ENCODE measurements around the gene GDI1.

GDI1 gene

DNA sequence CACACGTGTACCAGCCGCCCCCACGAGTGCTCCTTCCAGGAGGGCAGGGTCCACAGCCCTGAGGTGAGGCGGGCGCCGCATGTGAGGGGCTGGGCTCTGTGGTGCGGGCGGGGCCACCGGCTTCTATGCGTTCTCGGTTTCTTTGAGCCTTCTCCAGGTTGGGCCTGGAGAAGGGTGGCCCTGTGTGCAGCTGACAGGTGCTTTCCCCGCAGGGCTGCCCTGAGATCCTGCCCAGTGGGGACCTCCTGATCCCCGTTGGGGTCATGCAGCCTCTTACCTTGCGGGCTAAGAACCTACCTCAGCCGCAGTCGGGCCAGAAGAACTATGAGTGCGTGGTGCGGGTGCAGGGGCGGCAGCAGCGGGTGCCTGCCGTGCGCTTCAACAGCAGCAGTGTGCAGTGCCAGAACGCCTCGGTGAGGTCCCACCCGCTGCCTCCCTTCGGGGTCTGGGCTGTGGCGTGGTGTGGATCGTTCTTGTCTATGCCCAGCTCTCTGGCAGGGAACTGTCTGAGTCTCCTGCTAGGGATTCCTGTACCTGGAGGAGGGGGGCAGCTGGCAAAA is 27.9 kb downstream of the GDI1 start:
- no peak for DNase-seq

DNA sequence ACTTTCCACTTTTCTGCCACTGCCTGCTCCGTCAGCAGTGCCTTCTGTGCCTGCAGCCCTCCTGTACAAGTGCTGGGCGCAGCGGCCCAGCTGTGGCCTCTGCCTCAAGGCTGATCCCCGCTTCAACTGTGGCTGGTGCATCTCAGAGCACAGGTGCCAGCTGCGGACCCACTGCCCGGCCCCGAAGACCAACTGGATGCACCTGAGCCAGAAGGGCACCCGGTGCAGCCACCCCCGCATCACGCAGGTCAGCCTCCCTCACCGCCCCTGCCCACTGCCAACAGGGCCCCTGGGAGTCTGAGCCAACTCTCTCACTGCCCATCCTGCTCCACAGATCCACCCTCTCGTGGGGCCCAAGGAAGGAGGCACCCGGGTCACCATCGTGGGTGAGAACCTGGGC is 28.6 kb downstream of the GDI1 start:
- DNase-seq = no peak

DNA sequence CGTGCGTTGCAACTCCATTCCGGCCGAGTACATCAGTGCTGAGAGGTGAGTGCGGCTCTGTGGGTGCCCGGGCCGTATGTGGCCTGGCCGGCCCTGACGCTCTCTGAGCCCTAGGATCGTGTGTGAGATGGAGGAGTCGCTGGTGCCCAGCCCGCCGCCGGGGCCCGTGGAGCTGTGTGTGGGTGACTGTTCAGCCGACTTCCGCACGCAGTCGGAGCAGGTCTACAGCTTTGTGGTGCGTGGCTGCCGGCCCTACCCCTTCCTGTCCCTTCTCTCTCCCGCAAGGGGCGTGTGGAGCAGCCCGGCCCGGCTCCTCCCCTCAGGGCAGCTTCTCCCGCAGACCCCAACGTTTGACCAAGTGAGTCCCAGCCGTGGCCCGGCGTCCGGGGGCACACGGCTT is 29.1 kb downstream of the GDI1 start:
- DNase-seq = no peak

DNA sequence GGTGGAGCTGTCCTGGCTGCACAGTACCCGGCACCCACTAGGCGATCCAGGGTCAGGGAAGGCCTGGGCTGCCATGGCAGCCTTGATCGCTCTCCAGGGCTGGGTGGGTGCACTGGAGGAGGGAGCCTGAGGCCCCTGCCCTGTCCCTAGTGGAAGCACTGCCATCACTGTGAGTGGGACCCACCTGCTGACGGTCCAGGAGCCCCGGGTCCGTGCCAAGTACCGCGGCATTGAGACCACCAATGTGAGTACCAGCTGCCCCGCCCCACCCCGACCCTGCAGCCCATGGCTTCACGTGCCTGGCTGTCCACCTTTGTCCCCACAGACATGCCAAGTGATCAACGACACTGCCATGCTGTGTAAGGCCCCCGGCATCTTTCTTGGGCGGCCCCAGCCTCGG is 30.0 kb downstream of the GDI1 start:
- DNase-seq = no peak

DNA sequence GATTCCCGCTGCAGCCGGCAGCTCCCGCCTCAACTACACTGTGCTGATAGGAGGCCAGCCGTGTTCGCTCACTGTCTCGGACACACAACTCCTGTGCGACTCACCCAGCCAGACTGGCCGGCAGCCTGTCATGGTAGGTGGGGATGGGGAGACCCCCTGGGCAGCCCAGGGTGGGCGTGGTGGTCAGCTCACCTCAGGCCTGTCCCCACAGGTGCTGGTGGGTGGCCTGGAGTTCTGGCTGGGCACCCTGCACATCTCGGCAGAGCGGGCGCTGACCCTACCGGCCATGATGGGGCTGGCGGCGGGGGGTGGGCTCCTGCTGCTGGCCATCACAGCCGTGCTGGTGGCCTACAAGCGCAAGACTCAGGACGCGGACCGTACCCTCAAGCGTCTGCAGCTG is 30.6 kb downstream of the GDI1 start:
- no peak for DNase-seq

DNA sequence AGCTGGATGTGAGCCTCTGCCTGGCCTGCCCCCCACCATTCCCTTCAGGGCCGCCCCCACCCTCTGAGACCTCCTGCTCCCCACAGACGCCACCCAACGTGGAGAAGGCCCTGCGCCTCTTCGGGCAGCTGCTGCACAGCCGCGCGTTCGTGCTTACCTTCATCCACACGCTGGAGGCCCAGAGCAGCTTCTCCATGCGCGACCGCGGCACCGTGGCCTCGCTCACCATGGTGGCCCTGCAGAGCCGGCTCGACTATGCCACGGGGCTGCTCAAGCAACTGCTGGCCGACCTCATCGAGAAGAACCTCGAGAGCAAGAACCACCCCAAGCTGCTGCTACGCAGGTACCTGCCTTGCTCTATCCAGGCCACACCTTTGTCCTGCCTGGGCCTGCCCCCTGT is 31.3 kb downstream of the GDI1 start:
- no peak for DNase-seq

DNA sequence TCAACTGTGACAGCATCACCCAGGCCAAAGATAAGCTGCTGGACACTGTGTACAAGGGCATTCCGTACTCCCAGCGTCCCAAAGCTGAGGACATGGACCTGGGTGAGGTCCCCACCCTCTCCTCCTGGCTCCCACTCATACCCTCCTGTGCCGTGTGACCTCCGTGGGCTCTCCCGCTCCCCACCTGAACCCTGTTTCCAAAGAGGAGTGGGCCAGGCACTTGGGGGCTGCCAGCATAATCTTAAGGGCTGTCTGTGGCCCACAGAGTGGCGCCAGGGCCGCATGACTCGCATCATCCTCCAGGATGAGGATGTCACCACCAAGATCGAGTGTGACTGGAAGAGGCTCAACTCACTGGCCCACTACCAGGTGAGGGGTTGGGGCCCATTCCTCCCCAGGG is 32.2 kb downstream of the GDI1 start:
- no peak for DNase-seq

DNA sequence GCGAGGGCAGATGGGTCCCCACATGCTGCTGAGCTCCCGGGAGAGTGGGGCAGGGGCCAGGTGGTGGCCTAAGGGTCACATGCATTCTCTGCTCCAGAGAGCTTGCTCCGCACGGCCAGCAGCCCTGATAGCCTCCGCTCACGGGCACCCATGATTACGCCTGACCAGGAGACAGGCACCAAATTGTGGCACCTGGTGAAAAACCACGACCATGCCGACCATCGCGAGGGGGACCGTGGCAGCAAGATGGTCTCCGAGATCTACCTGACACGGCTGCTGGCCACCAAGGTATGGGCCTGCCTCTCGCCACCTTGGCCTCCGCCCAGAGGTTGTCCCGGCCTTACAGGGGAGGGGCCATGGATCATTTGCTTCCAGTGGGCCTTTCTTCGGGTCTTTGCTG is 32.9 kb downstream of the GDI1 start:
- DNase-seq = no peak

DNA sequence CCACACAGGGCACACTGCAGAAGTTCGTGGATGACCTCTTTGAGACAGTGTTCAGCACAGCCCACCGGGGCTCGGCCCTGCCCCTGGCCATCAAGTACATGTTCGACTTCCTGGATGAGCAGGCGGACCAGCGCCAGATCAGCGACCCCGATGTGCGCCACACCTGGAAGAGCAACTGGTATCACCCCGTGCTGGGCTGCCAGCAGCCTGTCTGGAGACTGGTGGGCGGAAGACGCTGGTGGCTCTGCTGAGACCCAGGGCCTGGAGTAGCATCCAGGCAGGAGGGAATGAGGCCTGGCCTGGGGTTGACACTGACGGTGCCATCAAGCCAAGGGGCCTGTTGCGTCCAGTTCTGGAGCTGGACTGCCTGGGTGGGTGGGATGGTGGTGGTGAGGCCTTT is 33.5 kb downstream of the GDI1 start:
- no peak for DNase-seq

DNA sequence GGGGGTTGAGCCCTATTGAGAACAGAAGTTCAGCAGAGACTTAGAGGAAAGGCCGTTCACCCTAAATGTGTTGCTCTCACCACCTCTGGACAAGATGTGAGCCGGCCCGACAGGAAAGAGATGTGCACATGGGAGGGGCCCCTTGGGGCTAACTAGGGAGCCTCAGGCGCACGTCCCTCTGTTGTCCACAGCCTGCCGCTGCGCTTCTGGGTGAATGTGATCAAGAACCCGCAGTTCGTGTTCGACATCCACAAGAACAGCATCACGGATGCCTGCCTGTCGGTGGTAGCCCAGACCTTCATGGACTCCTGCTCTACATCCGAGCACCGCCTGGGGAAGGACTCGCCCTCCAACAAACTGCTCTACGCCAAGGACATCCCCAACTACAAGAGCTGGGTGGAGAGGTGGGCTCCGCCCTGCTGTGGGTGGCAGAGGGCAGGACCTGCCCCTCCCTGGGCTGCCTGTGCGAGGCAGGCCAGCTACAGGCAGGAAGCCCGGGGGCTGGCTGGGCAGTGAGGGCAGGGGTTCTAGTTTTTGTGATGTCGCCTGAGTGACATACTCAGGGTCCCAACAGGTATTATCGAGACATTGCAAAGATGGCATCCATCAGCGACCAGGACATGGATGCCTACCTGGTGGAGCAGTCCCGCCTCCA is 34.1 kb downstream of the GDI1 start:
- no peak for DNase-seq

DNA sequence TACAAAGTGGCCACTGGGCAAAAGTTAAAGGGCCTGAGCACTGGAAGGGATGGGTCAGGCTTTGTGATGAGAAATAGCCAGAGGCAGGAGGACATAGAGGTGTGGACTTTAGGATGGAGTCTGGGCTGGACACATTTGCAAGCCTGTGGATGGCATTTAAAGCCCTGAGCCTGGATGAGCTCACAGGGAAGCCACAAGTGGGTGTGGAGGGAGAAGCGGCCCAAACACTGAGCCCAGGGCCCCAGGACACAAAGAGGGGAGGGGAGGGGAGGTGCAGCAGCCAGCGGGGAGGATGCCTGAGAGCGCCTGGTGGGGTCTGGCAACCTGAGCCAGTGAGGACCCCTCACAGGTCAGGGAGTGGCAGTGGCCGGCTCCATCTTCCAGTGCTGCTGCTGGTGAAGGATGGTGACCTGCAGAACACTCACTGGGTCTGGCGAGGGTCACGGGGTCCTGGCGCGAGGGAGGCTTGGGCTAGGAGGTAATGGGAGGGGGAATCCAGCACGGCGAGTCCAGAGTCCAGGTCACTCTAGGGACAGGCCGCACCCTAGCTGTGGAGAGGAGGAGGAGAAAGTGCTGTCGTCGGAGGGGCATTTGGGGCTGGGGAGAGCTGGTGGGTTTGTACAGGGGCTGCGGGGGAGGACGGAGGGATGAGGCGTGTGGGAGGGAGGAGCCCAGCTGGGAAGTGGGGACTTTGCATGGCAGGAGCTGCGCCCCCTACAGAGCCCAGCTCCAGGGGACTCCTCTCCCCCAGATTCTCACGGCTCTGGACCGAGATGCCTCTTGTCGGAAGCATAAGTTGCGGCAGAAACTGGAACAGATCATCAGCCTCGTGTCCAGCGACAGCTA is 35.1 kb downstream of the GDI1 start:
- DNase-seq = no peak

DNA sequence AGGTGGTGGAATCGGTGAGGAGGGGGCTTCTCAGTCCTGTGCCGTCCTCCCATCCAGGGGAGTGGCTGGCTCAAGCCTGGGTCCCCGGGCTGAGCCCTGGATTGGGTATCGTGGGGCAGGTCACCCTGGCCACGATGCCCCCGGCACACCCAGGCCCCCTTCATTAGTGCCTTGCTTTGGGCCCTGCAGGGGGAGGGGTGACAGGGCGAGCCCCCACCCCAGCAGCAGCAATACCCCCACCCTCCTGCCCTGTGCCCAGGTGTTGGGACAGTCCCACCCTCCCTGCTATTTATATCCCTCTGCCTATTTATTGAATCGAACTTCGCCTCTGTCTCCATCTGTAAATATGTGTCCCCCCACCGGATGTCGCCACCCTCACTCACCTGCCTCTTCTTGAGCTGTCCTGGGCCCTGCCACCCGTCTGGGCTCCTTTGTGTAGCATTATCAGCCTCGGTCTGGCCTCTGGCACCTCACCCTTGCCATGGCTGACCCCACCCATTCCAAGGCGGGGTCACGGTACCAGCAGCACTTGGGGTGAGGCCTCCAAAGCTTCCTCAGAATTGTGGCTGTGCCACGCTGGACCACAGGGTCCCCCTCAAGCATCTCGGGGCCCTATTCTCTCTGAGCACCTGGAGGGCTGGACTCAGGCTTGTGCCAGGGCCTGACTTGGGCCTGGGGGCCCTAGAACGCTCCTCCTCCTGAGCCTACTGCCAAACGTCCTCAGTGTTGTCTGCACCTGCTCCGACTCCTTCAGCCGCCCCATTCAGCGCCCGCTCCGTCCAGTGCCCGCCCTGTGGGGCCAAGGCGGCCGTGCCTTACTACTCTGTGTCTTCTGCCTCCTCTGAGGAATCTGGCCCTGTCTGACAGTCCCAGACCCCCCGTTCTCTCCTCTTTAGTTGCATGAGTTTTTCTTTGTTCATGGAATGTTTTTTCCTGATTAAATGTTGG is 36.0 kb downstream of the GDI1 start:
- no peak for DNase-seq

DNA sequence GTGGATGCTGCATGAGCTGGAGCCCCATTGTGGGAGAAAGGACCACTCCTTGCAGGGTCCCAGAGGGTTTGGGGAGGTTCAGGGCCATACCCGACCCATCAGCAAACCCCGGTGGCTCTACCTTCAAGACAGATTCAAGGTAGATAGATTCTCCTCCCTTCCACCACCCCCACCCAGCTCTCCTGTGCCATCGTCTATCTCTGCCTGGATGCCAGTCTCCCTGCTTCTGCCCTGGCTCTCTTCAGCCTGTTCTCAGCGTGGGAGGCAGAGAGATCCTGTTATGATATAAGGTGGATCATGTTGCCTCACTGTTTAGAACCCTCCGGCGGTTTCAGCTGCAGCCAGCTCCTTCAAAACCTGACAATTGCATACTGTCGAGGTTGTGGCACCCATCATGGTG is 36.7 kb downstream of the GDI1 start:
- DNase-seq = no peak

DNA sequence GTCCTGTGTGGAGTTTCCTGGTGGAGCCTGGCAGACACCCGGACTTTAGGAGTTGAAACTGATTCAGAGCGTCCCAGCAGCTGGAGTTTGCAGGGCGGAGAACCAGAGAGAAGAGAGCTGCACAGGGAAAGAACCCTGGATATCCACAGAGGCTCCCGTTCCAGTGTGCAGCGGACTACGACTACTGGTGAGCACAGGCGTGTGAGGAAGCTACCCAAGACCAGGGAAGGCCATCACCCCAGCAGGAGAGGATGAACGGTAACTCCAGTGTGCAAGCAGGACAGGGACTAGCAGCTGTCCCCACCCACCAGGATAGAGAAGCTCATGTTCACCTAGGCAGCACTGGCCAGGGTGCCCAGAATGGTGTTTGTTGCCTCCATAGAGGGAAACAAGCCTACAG is 39.9 kb downstream of the GDI1 start:
- DNase-seq = no peak

DNA sequence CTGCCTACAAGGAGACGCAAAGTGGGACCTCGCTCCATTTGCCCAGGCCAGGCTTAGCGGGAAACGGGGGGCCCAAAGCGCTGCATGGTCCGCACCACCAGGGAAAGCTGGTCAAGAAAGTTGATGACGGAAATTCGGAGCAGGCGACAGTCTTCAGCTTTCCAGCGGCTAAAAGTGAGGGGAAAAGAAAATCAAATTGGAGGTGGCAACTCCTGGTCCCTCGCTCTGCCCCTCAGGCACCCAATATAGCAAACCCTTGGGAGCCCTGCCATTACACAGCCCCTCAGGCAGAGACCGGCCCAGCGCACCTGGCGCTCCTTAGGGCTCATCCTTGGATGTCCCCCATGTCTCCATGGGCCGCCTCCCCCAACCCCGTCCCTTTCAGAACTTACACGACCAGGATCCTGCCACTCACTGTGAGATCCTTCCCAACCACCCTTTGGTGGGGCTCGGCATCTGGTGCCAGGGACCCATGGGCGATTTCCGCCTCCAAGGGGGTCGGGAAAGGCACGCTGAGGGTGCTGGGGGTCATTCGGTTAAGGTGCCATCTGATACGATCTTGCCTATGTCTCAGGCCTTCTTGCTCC is 41.0 kb downstream of the GDI1 start:
- DNase-seq = no peak

DNA sequence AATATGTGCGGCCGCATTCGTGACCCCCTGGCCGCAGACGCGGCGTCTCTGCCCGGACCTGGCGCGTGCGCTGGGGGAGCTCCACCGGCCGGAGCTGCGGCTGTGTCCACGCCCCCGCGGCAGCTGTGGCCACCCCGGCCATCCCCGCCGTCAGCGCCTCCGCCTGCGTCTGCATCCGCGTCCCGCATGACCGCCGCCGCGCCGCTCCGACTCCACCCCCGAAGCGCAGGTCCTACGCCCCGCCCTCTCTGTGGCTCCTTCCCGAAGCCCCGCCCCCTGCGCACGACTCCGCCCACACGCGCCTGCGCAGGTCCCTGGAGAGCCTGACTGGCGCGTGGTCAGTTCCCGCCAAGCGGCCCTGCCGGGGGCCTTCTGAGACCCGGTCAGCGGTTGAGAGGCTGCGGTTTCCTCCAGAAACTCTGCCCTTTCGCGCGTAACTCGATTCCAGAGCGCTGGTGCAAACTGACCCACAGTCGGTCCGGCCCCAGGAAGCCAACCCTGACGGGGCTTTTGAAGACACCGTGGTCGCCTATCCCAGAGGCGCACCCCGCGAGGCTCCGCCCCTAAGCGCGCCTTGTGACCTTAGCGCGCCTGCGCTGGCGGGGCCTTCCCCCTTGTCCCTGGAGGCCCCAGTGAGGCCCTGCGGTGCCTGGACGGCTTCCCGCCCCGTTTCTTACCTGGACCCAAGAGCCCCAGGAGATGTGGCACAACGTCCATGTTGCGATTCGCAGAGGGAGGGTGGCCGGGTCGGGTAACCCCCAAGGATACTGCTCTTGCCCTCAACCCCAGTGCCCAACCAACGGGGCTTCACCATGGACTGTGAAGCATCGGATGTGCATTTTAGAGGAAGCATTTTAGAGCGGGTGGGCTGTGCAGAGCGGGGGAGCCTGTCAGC is 42.0 kb downstream of the GDI1 start, which contains the start of gene LAGE3:
TSS of gene LAGE3 (minus strand) at position 554 of the 895 bp plus-strand sequence. CDS start at position 188, 366 bp downstream.
- DNase-seq = peak; percentile 46

DNA sequence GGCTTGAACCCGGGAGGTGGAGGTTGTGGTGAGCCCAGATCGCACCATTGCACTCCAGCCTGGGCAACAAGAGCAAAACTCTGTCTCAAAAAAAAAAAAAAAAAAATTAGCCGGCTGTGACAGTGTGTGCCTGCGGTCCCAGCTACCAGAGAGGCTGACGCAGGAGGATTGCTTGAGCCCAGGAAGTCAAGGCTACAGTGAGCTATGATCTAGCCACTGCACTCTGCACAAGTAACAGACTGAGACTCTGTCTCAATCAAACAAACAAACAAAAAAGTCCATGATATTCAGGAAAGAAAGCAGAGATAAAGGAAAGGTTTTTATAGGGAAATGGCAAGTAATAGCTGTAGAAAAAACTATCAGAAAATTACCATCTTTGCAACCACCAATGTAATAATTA is 44.2 kb downstream of the GDI1 start:
- no peak for DNase-seq

DNA sequence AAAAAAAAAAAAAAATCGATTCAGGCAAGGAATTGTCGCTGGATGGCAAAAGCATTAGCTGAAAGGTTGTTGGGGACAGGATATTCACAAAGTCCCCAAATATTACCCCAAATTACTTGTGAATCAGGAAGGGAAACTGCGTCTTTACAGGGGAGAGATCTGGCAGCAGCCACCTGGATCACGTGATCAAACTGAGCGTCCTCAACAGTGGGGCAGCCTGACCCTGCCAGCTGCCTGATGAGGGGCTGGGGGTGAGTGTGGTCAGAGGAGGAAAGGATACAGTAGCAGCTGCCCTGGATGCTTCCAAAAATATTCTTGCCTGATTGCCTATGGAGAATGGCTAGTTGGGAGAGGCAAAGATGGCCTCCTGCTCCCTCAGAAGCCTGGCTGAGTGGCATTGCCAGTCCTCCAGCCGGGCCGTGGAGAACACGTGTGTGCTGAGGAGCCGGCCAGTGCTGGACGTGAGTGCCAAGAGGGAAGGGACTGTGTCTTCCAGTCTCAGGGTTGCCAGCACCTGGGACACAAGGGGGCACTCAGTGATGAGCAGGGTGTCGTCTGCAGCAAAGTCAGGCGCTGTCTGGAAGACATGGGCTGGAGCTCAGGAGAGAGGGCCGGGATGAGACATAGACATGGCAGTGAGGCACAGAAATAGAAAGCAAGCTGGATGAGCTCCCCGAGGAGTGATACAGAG is 45.1 kb downstream of the GDI1 start:
- DNase-seq = no peak

DNA sequence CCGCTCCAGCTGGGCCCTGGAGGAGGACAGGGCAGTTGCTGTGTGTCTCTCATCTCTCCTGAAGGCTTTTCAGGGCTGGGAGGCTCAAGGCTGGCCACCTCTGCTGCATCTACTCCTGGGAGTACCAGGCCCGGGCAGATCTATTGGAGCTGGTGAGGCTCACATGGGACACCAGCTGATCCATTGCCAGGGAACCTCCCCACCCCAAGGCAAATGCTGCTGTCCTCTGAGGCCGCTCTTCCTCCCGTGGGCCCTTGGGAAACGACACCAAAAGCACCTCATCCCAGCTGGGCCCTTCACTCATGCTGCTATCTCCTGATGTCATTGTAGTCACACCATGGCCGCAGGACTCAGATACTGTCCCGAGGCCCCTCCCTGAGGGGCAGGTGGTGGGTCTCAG is 45.8 kb downstream of the GDI1 start:
- no peak for DNase-seq

DNA sequence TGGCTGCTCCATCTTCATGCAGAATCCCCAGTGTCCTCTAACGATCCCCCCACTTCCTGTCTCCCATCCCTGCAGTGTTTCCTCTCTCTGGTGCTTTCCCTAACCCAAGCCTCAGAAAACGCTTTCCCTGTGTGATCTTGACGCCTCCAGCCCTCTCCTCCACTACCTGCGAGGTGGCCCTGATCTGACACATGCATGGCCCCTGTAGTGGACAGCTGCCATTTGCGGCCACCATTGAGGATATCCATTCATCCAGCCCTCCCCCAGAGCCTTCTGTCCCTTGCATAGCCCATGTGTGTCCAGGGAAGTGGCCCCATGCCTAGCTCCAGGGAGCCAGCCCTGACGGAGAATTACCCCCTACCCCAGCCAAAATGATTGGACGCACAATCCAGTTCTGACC is 46.4 kb downstream of the GDI1 start:
- no peak for DNase-seq
